ENCODE measurements around the gene FOXF2. TPM values are rescaled to one million over a fixed set of nuclear protein-coding genes. Genes with fewer than 3 reads are reported as not detected.

FOXF2 gene
- total RNA-seq, 1 donor, result 1.1 TPM

DNA sequence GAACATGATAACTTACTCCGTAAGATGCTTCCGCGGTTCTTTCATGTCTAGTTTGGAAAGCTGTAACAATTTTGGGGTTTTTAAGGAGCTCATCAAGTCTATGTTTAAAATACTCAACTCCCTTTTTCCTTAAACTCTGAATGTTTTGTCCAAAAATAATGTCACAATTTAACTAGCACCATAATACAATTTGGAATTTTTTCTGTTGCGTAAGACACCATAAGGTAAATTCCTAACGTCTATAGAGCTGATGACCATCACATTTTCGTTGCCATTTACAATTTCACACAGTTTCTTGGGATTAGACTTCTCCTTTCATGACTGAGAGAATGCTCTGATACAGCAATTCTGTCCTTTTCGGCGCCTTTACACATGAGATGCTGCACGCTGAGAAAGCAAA is 26.7 kb upstream of the FOXF2 start:
- DNase-seq (ENCODE audit: insufficient read length, low spot score, missing footprints), result no peak
- H3K79me2 ChIP-seq (ENCODE audit: insufficient read depth, low read length), result no peaks in the 10 kb centered on the region
- no peaks in the 10 kb centered on the region for H3K36me3 ChIP-seq (ENCODE audit: insufficient read depth, low read length)
- no peaks in the 10 kb centered on the region for H4K20me1 ChIP-seq (ENCODE audit: insufficient read depth, low read length)
- H3K4me1 ChIP-seq (ENCODE audit: insufficient read depth, low read length), result no peaks in the 10 kb centered on the region
- no peak overlapping the region for H3K4me2 ChIP-seq (ENCODE audit: insufficient read depth, low read length)
- TF ChIP-seq, protein P1, sequence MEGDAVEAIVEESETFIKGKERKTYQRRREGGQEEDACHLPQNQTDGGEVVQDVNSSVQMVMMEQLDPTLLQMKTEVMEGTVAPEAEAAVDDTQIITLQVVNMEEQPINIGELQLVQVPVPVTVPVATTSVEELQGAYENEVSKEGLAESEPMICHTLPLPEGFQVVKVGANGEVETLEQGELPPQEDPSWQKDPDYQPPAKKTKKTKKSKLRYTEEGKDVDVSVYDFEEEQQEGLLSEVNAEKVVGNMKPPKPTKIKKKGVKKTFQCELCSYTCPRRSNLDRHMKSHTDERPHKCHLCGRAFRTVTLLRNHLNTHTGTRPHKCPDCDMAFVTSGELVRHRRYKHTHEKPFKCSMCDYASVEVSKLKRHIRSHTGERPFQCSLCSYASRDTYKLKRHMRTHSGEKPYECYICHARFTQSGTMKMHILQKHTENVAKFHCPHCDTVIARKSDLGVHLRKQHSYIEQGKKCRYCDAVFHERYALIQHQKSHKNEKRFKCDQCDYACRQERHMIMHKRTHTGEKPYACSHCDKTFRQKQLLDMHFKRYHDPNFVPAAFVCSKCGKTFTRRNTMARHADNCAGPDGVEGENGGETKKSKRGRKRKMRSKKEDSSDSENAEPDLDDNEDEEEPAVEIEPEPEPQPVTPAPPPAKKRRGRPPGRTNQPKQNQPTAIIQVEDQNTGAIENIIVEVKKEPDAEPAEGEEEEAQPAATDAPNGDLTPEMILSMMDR (IDR thresholded peaks at IDR 0.05; ENCODE audit: extremely low read depth, low read depth, low read length), result no peak
- no peak overlapping the region for H3K27ac ChIP-seq (ENCODE audit: low read depth, low read length)
- no peak overlapping the region for H2AFZ ChIP-seq (ENCODE audit: low read length)
- H3K27me3 ChIP-seq (ENCODE audit: insufficient read depth, low read length), result no peaks in the 10 kb centered on the region
- H3K4me3 ChIP-seq (ENCODE audit: insufficient read depth, low read length), result no peak overlapping the region
- no peaks in the 10 kb centered on the region for H3K9me3 ChIP-seq (ENCODE audit: low read depth, low read length)

DNA sequence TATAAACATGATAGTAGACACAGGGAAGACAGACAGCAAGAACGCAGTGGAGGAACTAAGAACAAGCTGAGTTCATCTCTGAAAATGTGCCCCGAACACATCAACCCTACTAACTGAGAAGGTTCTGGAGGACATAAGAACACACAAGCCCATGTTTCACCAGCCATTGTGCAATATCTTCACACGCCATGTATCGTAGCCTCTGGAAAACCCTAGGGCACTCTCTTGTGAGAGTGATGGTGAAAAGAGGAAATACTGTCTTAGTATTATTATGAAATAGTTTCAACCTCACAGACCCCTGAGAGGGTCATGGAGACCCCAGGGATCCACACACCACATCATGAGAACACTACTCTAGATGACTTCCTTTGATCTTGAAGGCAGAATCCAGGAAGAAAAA is 26.1 kb upstream of the FOXF2 start:
- Histone ChIP-seq H3K4me2 (ENCODE audit: insufficient read depth, low read length) (no peak overlapping the region), H2AFZ (ENCODE audit: low read length) (no peak overlapping the region), H3K4me1 (ENCODE audit: insufficient read depth, low read length) (no peaks in the 10 kb centered on the region), H4K20me1 (ENCODE audit: insufficient read depth, low read length) (no peaks in the 10 kb centered on the region), H3K79me2 (ENCODE audit: insufficient read depth, low read length) (no peaks in the 10 kb centered on the region), H3K27me3 (ENCODE audit: insufficient read depth, low read length) (no peaks in the 10 kb centered on the region), H3K4me3 (ENCODE audit: insufficient read depth, low read length) (no peak overlapping the region), H3K27ac (ENCODE audit: low read depth, low read length) (no peak overlapping the region), H3K9me3 (ENCODE audit: low read depth, low read length) (no peaks in the 10 kb centered on the region), H3K36me3 (ENCODE audit: insufficient read depth, low read length) (no peaks in the 10 kb centered on the region)
- TF ChIP-seq, protein P1 (IDR thresholded peaks at IDR 0.05; ENCODE audit: extremely low read depth, low read depth, low read length), result no peak
- no peak for DNase-seq (ENCODE audit: insufficient read length, low spot score, missing footprints)

DNA sequence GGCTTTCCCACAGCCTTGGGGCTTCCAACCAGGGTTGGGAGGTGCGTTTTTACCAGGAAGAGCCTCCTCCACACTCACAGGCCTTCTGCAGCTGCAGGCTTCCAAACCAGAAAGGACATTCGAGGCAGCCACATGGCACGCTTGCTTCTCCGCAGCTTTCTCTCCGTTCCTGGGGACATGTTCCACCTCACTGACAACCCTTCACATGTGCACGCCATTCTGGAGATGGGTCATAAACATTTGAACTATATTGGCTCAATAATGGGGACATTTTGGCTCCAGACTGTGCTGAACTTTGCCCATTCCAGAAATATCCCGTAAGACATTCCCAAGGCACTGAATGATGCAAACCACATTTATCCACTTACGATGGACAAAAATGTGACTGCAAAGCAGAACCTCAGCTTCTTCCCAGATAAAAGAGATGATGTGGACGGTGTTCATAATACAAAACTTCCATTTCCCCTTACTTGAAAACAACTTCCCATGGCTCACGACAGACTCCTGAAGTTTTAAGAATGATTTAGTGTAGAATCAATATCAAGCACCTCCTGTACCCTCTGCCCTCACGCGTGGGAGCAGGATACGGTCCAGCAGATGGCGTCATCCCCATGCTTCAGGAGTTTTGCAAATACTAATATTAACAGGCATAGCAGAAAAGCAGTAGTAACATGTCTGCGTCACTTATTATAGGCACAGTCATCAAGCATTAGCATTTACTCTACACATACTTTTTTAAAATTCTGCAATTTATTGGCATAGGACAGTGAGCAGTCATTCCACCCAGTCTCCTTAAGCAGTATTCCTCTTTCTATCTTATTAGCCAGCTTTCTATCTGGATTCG is 25.4 kb upstream of the FOXF2 start:
- H3K9me3 ChIP-seq (ENCODE audit: low read depth, low read length), result no peaks in the 10 kb centered on the region
- no peaks in the 10 kb centered on the region for H3K4me1 ChIP-seq (ENCODE audit: insufficient read depth, low read length)
- no peaks in the 10 kb centered on the region for H3K27me3 ChIP-seq (ENCODE audit: insufficient read depth, low read length)
- H3K4me2 ChIP-seq (ENCODE audit: insufficient read depth, low read length), result no peak overlapping the region
- H3K36me3 ChIP-seq (ENCODE audit: insufficient read depth, low read length), result no peaks in the 10 kb centered on the region
- no peak for DNase-seq (ENCODE audit: insufficient read length, low spot score, missing footprints)
- H3K79me2 ChIP-seq (ENCODE audit: insufficient read depth, low read length), result no peaks in the 10 kb centered on the region
- H4K20me1 ChIP-seq (ENCODE audit: insufficient read depth, low read length), result no peaks in the 10 kb centered on the region
- H3K27ac ChIP-seq (ENCODE audit: low read depth, low read length), result no peak overlapping the region
- H2AFZ ChIP-seq (ENCODE audit: low read length), result no peak overlapping the region
- H3K4me3 ChIP-seq (ENCODE audit: insufficient read depth, low read length), result no peak overlapping the region
- TF ChIP-seq, protein P1 (IDR thresholded peaks at IDR 0.05; ENCODE audit: extremely low read depth, low read depth, low read length), result peak; percentile 32

DNA sequence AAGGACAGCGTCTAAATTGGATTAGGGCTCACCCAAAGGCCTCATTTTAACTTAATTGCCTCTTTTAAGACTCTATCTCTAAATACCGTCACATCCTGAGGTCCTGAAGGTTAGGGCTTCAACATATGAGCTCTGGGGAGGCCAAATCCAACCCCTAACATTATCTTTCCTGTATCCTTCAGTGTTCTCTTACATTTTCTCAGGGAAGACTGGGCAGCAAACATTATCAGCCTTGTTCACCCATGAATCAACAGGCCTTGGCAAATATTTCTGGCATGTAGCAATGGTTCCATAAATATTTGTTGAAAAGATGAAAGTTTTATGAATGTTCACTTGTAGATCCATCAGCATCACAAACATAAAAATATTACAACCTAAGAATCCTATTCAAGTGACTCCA is 24.6 kb upstream of the FOXF2 start:
- Histone ChIP-seq H3K9me3 (ENCODE audit: low read depth, low read length) (no peaks in the 10 kb centered on the region), H3K4me1 (ENCODE audit: insufficient read depth, low read length) (no peaks in the 10 kb centered on the region), H3K4me2 (ENCODE audit: insufficient read depth, low read length) (no peak overlapping the region), H3K27ac (ENCODE audit: low read depth, low read length) (no peak overlapping the region), H3K79me2 (ENCODE audit: insufficient read depth, low read length) (no peaks in the 10 kb centered on the region), H3K27me3 (ENCODE audit: insufficient read depth, low read length) (peaks cover 5% of the 10 kb centered on the region), H2AFZ (ENCODE audit: low read length) (no peak overlapping the region), H3K4me3 (ENCODE audit: insufficient read depth, low read length) (no peak overlapping the region), H3K36me3 (ENCODE audit: insufficient read depth, low read length) (no peaks in the 10 kb centered on the region), H4K20me1 (ENCODE audit: insufficient read depth, low read length) (no peaks in the 10 kb centered on the region)
- TF ChIP-seq, protein P1 (IDR thresholded peaks at IDR 0.05; ENCODE audit: extremely low read depth, low read depth, low read length), result no peak
- DNase-seq (ENCODE audit: insufficient read length, low spot score, missing footprints), result no peak

Measured in osteoblast (primary cell).